ENCODE measurements around the gene MAP4.

Gene MAP4

DNA sequence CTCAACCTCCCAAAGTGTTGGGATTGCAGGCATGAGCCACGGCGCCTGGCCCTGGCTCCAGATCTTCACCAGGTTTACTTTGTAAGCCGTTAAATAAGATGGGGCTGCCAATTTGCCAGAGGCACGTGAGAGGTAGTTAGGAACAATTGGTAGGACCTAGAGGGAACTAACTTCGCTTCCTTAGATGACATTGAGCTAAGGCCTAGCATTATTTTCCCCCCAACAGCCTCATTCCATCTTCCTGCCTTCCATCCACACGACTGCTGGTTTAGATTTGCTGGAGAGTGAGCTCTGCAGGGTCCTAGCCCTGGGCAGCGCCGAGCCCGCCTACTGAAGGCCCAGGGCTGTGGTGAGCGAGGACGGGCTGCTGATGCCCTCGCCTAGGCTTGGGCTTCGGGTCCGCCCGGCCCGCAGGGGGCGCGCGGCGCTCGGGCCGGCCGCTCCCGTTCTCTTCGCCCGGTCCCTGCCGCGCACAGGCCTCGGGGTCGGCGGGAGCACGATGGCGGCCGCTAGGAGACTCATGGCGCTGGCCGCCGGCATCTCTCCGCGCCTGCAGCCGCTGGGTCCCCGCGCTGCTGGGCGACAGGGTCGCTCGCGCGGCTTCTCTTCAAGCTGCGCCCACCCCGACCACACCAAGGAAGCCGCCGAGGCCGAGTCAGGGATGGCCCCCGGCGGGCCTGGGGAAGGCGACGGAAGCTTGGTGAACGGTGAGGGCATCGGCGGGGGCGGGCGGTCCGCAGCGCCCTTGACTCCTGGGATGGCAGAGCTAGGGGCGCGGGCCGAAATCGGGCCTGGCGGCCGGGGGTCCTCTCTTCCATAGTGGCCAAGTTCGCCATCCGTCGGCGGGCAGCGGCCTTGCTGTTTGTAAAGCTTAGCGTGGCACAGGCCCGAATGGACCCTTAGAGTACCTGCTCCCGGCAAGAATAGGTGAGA lies 191.4 kb downstream of the MAP4 start:
- DNase-seq (ENCODE audit: low read depth), result peak; percentile 88
- TF ChIP-seq, protein P1, sequence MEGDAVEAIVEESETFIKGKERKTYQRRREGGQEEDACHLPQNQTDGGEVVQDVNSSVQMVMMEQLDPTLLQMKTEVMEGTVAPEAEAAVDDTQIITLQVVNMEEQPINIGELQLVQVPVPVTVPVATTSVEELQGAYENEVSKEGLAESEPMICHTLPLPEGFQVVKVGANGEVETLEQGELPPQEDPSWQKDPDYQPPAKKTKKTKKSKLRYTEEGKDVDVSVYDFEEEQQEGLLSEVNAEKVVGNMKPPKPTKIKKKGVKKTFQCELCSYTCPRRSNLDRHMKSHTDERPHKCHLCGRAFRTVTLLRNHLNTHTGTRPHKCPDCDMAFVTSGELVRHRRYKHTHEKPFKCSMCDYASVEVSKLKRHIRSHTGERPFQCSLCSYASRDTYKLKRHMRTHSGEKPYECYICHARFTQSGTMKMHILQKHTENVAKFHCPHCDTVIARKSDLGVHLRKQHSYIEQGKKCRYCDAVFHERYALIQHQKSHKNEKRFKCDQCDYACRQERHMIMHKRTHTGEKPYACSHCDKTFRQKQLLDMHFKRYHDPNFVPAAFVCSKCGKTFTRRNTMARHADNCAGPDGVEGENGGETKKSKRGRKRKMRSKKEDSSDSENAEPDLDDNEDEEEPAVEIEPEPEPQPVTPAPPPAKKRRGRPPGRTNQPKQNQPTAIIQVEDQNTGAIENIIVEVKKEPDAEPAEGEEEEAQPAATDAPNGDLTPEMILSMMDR (IDR thresholded peaks at IDR 0.05; ENCODE audit: low read length, missing control alignments), result peak; percentile 38
- H3K4me3 ChIP-seq (replicated peaks; ENCODE audit: low read depth, low read length), result peak overlapping the region; percentile 95

DNA sequence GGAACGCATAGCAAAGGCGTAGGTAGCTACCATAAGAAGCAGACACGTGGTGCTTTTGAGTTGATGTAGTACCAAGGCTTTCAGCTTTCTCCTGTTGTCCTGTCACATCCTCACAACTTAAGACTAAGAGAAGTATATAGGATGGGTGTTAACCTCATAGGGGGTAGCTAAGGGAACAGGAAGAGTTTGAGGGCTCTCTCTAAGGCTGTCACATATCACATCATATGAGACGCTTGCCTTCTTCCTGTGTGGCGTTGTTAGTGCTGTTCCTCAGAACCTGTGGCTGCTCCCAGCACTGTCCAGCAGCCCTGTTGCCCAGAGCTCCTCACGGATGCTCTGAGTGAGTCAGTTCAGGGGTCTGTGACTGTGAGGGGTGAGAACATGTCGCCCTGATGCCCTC lies 198.6 kb downstream of the MAP4 start:
- no peak for DNase-seq (ENCODE audit: low read depth)
- no peak overlapping the region for H3K4me3 ChIP-seq (replicated peaks; ENCODE audit: low read depth, low read length)
- TF ChIP-seq, protein P1 (IDR thresholded peaks at IDR 0.05; ENCODE audit: low read length, missing control alignments), result no peak

DNA sequence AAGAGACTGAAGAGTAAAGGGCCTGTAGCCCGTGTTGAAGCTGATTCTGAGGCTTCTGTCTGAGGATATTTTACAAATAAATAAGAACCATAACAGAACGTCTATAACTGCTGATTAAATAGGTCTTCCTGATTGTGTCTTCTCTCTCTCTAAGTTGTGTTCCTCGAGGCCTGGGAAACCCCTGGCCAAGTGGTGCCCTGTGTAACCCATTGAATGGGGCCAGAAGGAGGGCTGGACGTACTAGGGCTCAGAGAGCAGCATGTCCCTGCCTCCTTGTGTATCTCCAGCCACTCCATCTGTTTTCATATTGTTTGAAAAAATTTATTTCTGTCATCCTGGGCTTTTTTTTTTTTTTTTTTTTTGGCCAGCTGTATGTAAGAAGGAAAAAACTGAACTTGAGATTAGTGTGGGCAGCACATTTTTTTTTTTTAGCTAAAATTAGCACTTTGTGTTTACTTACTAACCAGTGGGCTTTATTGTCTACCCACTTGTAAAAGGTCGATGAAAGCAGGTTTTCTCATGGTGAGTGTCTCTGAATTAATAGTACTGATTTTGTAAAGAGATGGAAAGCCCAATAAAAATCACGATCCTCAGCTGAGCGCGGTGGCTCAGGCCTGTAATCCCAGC lies 202.6 kb downstream of the MAP4 start:
- no peak for DNase-seq (ENCODE audit: low read depth)
- H3K4me3 ChIP-seq (replicated peaks; ENCODE audit: low read depth, low read length), result no peak overlapping the region
- TF ChIP-seq, protein P1 (IDR thresholded peaks at IDR 0.05; ENCODE audit: low read length, missing control alignments), result no peak

DNA sequence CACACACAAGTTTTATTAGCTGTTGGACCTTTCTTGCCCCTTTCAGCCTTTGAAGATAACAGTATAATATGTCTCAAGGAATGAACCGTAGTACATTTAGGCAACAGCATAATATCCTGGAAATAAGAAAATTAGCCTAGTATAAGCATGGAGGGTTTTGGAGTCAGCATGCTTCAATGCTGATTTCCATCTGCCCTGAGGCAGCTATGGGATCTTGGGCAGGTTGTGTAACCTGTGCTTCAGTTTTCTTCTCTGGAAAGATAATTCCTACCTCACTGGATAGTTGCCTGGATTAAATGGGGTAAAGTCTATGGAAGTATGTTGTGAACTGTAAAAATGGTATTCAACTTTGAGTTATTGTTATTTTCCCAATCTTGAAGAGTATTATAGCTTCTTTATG lies 211.6 kb downstream of the MAP4 start:
- DNase-seq (ENCODE audit: low read depth), result no peak
- TF ChIP-seq, protein P1 (IDR thresholded peaks at IDR 0.05; ENCODE audit: low read length, missing control alignments), result no peak
- H3K4me3 ChIP-seq (replicated peaks; ENCODE audit: low read depth, low read length), result no peak overlapping the region

DNA sequence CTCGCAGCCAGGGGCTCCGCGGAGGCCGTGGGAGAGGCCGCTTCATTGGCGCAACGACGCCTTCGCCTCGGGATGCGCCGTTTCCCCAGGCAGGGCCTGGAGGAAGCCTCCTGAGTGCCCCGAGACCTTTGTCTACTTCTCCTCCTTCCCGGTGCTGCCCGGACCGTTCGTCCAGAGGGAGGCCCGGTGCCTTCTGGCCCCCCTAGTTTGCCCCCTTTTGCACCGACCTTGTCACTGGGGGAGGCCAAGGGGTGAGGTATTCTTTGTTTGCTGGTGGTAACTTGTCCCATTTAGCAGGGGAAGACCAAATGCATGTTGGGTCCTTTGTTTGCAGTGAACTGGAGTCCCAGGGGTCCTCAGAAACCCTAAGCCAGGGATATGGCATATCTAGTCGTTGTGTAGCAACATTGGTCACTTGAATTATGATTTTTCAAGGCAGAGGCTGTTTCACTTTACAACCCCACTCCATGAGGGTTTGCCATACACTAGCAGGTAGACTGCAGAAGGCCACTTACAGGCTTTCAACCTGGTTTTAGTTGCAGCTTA lies 212.7 kb downstream of the MAP4 start:
- peak overlapping the region; percentile 89 for H3K4me3 ChIP-seq (replicated peaks; ENCODE audit: low read depth, low read length)
- DNase-seq (ENCODE audit: low read depth), result no peak
- TF ChIP-seq, protein P1 (IDR thresholded peaks at IDR 0.05; ENCODE audit: low read length, missing control alignments), result no peak

DNA sequence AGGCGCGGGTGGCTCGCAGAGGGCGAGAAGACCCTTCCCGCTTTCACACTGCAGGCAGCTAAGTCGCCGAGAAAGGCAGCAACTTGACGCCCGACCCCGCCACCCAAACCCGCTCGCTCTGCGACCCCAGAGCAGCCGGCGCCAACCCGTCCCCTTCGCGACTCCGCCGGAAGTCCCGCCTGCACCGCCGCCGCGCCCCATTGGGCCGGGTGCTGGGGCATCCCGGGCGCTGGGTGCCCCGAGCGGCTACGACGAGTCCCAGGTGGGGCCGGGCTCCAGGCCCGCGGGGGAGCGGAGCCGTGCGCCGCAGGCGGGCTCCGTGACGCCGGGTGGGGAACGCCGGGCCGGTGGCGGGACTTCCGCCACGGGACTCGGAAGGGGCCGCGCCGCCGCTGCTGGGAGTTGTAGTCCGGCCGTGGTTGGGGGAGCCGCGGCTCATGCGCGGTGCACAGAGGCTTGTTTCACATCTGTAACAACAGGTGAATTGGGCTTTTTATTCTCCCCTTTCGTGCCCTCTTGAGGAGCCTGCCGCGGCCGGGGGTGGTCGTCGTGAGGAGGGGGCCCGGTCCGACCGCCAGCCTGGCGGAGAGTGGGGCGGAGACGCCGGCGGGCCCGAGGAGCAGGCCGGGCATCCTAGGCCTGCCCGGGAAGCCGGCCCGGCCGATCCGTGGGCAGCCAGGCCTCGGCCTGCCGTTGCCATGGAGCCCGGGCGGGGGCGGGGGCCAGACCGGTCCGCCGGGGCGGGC lies 213.3 kb downstream of the MAP4 start, which contains the start of gene DHX30:
Gene DHX30, plus strand, starts transcription at position 405 of the 746 bp plus-strand sequence. CDS start 7,546 bp downstream, outside the sequence.
- peak within 1 kb of the TSS; percentile 89 for H3K4me3 ChIP-seq (replicated peaks; ENCODE audit: low read depth, low read length)
- TF ChIP-seq, protein P1 (IDR thresholded peaks at IDR 0.05; ENCODE audit: low read length, missing control alignments), result no peak
- peak; percentile 87 for DNase-seq (ENCODE audit: low read depth)

Data from fibroblast of pulmonary artery (primary cell).